ENCODE measurements around the gene KCNQ1OT1. TPM values are rescaled to one million over a fixed set of nuclear protein-coding genes. Genes with fewer than 3 reads are reported as not detected.

The KCNQ1OT1 gene
- total and polyA plus RNA-seq, 2 experiments from 2014 or later = 2.3 to 8.8 TPM

- Histone ChIP-seq H3K27me3 (no peaks in the 10 kb centered on the region), H3K4me1 (ENCODE audit: low read depth) (peaks cover 6% of the 10 kb centered on the region), H3K4me3 (no peak overlapping the region), H3K9me3 (ENCODE audit: low read depth) (peaks cover 8% of the 10 kb centered on the region), H3K36me3 (no peaks in the 10 kb centered on the region), H3K27ac (no peak overlapping the region)
- TF ChIP-seq, protein P1, sequence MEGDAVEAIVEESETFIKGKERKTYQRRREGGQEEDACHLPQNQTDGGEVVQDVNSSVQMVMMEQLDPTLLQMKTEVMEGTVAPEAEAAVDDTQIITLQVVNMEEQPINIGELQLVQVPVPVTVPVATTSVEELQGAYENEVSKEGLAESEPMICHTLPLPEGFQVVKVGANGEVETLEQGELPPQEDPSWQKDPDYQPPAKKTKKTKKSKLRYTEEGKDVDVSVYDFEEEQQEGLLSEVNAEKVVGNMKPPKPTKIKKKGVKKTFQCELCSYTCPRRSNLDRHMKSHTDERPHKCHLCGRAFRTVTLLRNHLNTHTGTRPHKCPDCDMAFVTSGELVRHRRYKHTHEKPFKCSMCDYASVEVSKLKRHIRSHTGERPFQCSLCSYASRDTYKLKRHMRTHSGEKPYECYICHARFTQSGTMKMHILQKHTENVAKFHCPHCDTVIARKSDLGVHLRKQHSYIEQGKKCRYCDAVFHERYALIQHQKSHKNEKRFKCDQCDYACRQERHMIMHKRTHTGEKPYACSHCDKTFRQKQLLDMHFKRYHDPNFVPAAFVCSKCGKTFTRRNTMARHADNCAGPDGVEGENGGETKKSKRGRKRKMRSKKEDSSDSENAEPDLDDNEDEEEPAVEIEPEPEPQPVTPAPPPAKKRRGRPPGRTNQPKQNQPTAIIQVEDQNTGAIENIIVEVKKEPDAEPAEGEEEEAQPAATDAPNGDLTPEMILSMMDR (IDR thresholded peaks at IDR 0.05; ENCODE audit: low read depth, low read length) = no peak
- DNase-seq (ENCODE audit: low read depth in 1 of 2, low spot score in 1 of 2) = peak in 1 of 2 donors; percentile 44
Measured at GRCh38 chr11:2655834-2656622, 43.8 kb downstream of the KCNQ1OT1 start.

DNA sequence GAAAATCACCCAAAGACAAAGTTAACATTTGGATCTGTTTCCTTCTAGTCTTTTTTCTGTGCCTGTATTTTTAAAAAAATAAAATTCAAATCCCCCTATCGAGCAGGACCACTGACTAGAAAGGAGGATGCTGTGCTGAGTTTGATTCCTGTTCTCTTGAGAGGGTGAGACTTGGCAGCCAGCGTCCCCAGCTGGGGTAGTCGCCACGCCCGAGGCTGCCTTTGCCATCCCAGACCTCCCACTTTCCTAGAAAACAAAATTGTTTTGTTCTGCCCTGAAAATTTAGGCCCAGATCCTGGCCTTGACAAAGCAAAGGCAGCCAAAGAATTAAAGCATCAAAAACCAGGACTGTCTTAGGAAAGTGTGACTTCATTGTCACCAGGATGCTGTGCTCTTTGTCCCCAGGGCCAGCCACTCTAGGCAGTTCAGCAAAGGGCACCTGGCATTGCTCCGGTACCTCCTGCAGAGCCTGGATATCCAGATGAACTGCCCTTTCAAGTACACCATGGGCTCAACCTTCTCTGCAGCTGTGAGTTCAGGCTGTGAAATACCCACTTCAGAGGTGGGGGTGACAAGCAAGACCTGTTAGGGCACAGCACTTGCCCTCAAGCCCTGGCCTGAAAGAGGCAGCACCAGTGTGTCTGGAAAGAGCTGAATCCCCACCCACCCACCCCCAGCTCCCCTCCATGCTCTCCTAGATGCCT, 44.6 kb downstream of the KCNQ1OT1 start:
- Histone ChIP-seq H3K27ac (no peak overlapping the region), H3K4me3 (no peak overlapping the region), H3K4me1 (ENCODE audit: low read depth) (peaks cover 6% of the 10 kb centered on the region), H3K9me3 (ENCODE audit: low read depth) (peaks cover under 1% of the 10 kb centered on the region), H3K27me3 (no peaks in the 10 kb centered on the region), H3K36me3 (no peaks in the 10 kb centered on the region)
- TF ChIP-seq, protein P1 (IDR thresholded peaks at IDR 0.05; ENCODE audit: low read depth, low read length) = no peak
- DNase-seq (ENCODE audit: low read depth in 1 of 2, low spot score in 1 of 2) = no peak

- no peaks in the 10 kb centered on the region for H3K36me3 ChIP-seq
- TF ChIP-seq, protein P1 (IDR thresholded peaks at IDR 0.05; ENCODE audit: low read depth, low read length) = no peak
- H3K4me3 ChIP-seq = no peak overlapping the region
- H3K27me3 ChIP-seq = no peaks in the 10 kb centered on the region
- H3K4me1 ChIP-seq (ENCODE audit: low read depth) = peaks cover 6% of the 10 kb centered on the region
- no peak for DNase-seq (ENCODE audit: low read depth in 1 of 2, low spot score in 1 of 2)
- no peak overlapping the region for H3K27ac ChIP-seq
- H3K9me3 ChIP-seq (ENCODE audit: low read depth) = no peaks in the 10 kb centered on the region
Measured at GRCh38 chr11:2653930-2654739, 45.7 kb downstream of the KCNQ1OT1 start.

GRCh38 chr11:2653198-2653551, 46.6 kb downstream of the KCNQ1OT1 start:
- Histone ChIP-seq H3K9me3 (ENCODE audit: low read depth) (no peaks in the 10 kb centered on the region), H3K27me3 (no peaks in the 10 kb centered on the region), H3K27ac (no peak overlapping the region), H3K36me3 (no peaks in the 10 kb centered on the region), H3K4me3 (no peak overlapping the region), H3K4me1 (ENCODE audit: low read depth) (no peaks in the 10 kb centered on the region)
- TF ChIP-seq, protein P1 (IDR thresholded peaks at IDR 0.05; ENCODE audit: low read depth, low read length) = no peak
- peak in 1 of 2 donors; percentile 23 for DNase-seq (ENCODE audit: low read depth in 1 of 2, low spot score in 1 of 2)

- Histone ChIP-seq H3K9me3 (ENCODE audit: low read depth) (no peaks in the 10 kb centered on the region), H3K27ac (no peak overlapping the region), H3K4me3 (no peak overlapping the region), H3K27me3 (no peaks in the 10 kb centered on the region), H3K4me1 (ENCODE audit: low read depth) (no peaks in the 10 kb centered on the region), H3K36me3 (no peaks in the 10 kb centered on the region)
- TF ChIP-seq, protein P1 (IDR thresholded peaks at IDR 0.05; ENCODE audit: low read depth, low read length) = no peak
- DNase-seq (ENCODE audit: low read depth in 1 of 2, low spot score in 1 of 2) = no peak
Measured at GRCh38 chr11:2652333-2653197, 47.2 kb downstream of the KCNQ1OT1 start.

Data from cardiac muscle cell (in vitro differentiated cells and primary cell).